HG03175 (cell line): Measurements from ENCODE around the gene SLC6A19.
"Not testable (repeated sequence)": the region's sequence is repeated elsewhere in the genome, so short reads cannot be mapped to it uniquely, and the experiment has no call there.

Experiments
- ATAC-seq: cut with Tn5 transposase; IDR thresholded peaks from one replicate; pipeline ENCODE4 v1.9.1; 2021; ENCODE audit warnings: mild to moderate bottlenecking, moderate library complexity; ENCODE audit not compliant: unreplicated experiment

The SLC6A19 gene

GRCh38 chr5:1220351-1220750, 19.0 kb downstream of the SLC6A19 start:
- no peak for ATAC-seq

- no peak for ATAC-seq
Observed at GRCh38 chr5:1220831-1221230, 19.4 kb downstream of the SLC6A19 start.

- no peak for ATAC-seq
Observed at GRCh38 chr5:1221721-1222120, 20.3 kb downstream of the SLC6A19 start.

- no peak for ATAC-seq
Observed at GRCh38 chr5:1222147-1222546, 20.8 kb downstream of the SLC6A19 start.

- no peak for ATAC-seq
Observed at GRCh38 chr5:1222621-1223277, 21.4 kb downstream of the SLC6A19 start.

GRCh38 chr5:1223278-1223670, 21.9 kb downstream of the SLC6A19 start:
- ATAC-seq: no peak

GRCh38 chr5:1224631-1225030, 23.2 kb downstream of the SLC6A19 start:
- ATAC-seq: no peak

- ATAC-seq: no peak
Observed at GRCh38 chr5:1225081-1225480, 23.7 kb downstream of the SLC6A19 start, which contains the start of gene SLC6A18. TSS of gene SLC6A18 (plus strand) at chr5:1225381. CDS start at chr5:1225478, 97 bp downstream.

GRCh38 chr5:1226231-1226630, 24.8 kb downstream of the SLC6A19 start:
- no peak for ATAC-seq

GRCh38 chr5:1226839-1227581, 25.6 kb downstream of the SLC6A19 start:
- ATAC-seq: no peak

GRCh38 chr5:1227667-1228066, 26.3 kb downstream of the SLC6A19 start:
- no peak for ATAC-seq

- ATAC-seq: no peak
Observed at GRCh38 chr5:1228120-1228519, 26.7 kb downstream of the SLC6A19 start.

GRCh38 chr5:1229023-1229422, 27.6 kb downstream of the SLC6A19 start:
- not testable (repeated sequence) for ATAC-seq

GRCh38 chr5:1229822-1230221, 28.4 kb downstream of the SLC6A19 start:
- no peak for ATAC-seq

GRCh38 chr5:1230551-1230950, 29.2 kb downstream of the SLC6A19 start:
- no peak for ATAC-seq

GRCh38 chr5:1231354-1231905, 30.0 kb downstream of the SLC6A19 start:
- no peak for ATAC-seq

- no peak for ATAC-seq
Observed at GRCh38 chr5:1232780-1233179, 31.4 kb downstream of the SLC6A19 start.

GRCh38 chr5:1235379-1235778, 34.0 kb downstream of the SLC6A19 start:
- no peak for ATAC-seq

GRCh38 chr5:1235838-1236237, 34.4 kb downstream of the SLC6A19 start:
- no peak for ATAC-seq

GRCh38 chr5:1239505-1240251, 38.3 kb downstream of the SLC6A19 start:
- ATAC-seq: no peak

- no peak for ATAC-seq
Observed at GRCh38 chr5:1240496-1241260, 39.3 kb downstream of the SLC6A19 start.
